KOPT-K1 (cell line): ENCODE results near the gene CARD10.

Experiments
- H3K27ac ChIP-seq: fragments of 200-600 bp; sonication (generic); 2 replicates; pipeline ENCODE4 v1.5.1; 2016; ENCODE audit warnings: antibody characterized with exemption, mild to moderate bottlenecking, low read depth, low read length; ENCODE audit not compliant: poor library complexity, severe bottlenecking
- H3K36me3 ChIP-seq: fragments of 200-600 bp; sonication (generic); 2 replicates; pipeline ENCODE4 v1.5.1; 2017; ENCODE audit warnings: antibody characterized with exemption, mild to moderate bottlenecking, low read length, moderate library complexity; ENCODE audit not compliant: insufficient read depth
- H3K9me3 ChIP-seq: fragments of 200-600 bp; sonication (generic); 2 replicates; pipeline ENCODE4 v1.5.1; 2017; ENCODE audit warnings: antibody characterized with exemption, low read length, mild to moderate bottlenecking; ENCODE audit not compliant: insufficient read depth, poor library complexity, severe bottlenecking

The CARD10 gene

GRCh38 chr22:37503850-37504249 is 15.4 kb downstream of the CARD10 start:
- H3K9me3 ChIP-seq = no peaks in the 10 kb centered on the region
- H3K36me3 ChIP-seq = no peaks in the 10 kb centered on the region
- no peak overlapping the region for H3K27ac ChIP-seq

GRCh38 chr22:37503183-37503683 is 16.0 kb downstream of the CARD10 start:
- no peak overlapping the region for H3K27ac ChIP-seq
- H3K36me3 ChIP-seq = no peaks in the 10 kb centered on the region
- no peaks in the 10 kb centered on the region for H3K9me3 ChIP-seq

- no peaks in the 10 kb centered on the region for H3K9me3 ChIP-seq
- no peak overlapping the region for H3K27ac ChIP-seq
- H3K36me3 ChIP-seq = no peaks in the 10 kb centered on the region
These were observed 16.7 kb downstream of the CARD10 start for GRCh38 chr22:37502342-37503182.

- H3K27ac ChIP-seq = no peak overlapping the region
- H3K36me3 ChIP-seq = no peaks in the 10 kb centered on the region
These were observed 17.4 kb downstream of the CARD10 start for GRCh38 chr22:37501610-37502341.

GRCh38 chr22:37500745-37501609 is 18.2 kb downstream of the CARD10 start:
- Histone ChIP-seq H3K27ac (no peak overlapping the region), H3K36me3 (no peaks in the 10 kb centered on the region)

More at GRCh38 chr22:37501610-37502341, 17.4 kb downstream of the CARD10 start:
- no peaks in the 10 kb centered on the region for H3K9me3 ChIP-seq

GRCh38 chr22:37499789-37500540 is 19.2 kb downstream of the CARD10 start:
- no peak overlapping the region for H3K27ac ChIP-seq
- H3K9me3 ChIP-seq = no peaks in the 10 kb centered on the region
- H3K36me3 ChIP-seq = no peaks in the 10 kb centered on the region

More at GRCh38 chr22:37500745-37501609, 18.2 kb downstream of the CARD10 start:
- no peaks in the 10 kb centered on the region for H3K9me3 ChIP-seq

GRCh38 chr22:37499027-37499707 is 20.0 kb downstream of the CARD10 start:
- H3K9me3 ChIP-seq = no peaks in the 10 kb centered on the region
- no peak overlapping the region for H3K27ac ChIP-seq
- H3K36me3 ChIP-seq = no peaks in the 10 kb centered on the region

GRCh38 chr22:37498289-37498909 is 20.8 kb downstream of the CARD10 start:
- no peaks in the 10 kb centered on the region for H3K9me3 ChIP-seq
- H3K36me3 ChIP-seq = no peaks in the 10 kb centered on the region
- H3K27ac ChIP-seq = no peak overlapping the region

GRCh38 chr22:37497062-37497599 is 22.1 kb downstream of the CARD10 start:
- H3K9me3 ChIP-seq = no peaks in the 10 kb centered on the region
- no peaks in the 10 kb centered on the region for H3K36me3 ChIP-seq
- no peak overlapping the region for H3K27ac ChIP-seq

- no peak overlapping the region for H3K27ac ChIP-seq
- H3K36me3 ChIP-seq = no peaks in the 10 kb centered on the region
- no peaks in the 10 kb centered on the region for H3K9me3 ChIP-seq
These were observed 22.6 kb downstream of the CARD10 start for GRCh38 chr22:37496651-37497050.

GRCh38 chr22:37493979-37494378 is 25.2 kb downstream of the CARD10 start:
- no peaks in the 10 kb centered on the region for H3K9me3 ChIP-seq
- no peaks in the 10 kb centered on the region for H3K36me3 ChIP-seq
- H3K27ac ChIP-seq = no peak overlapping the region

GRCh38 chr22:37492428-37493344 is 26.5 kb downstream of the CARD10 start:
- no peaks in the 10 kb centered on the region for H3K36me3 ChIP-seq
- no peak overlapping the region for H3K27ac ChIP-seq
- H3K9me3 ChIP-seq = no peaks in the 10 kb centered on the region
